Upper lobe of left lung (tissue), 6 donors: ENCODE results near the gene PRM1. TPM values are rescaled to one million over a fixed set of nuclear protein-coding genes. Genes with fewer than 3 reads are reported as not detected.
A peak's percentile ranks its signal among the peaks of the same experiment; 100 is the strongest.

ENCODE experiments used
- ATAC-seq, 2 donors: fragments of 200-7000 bp; cut with Tn5 transposase; one replicate each; pipeline ENCODE4 v1.9.1; 2022; ENCODE audit warnings: mild to moderate bottlenecking in 2 of 2, moderate library complexity in 2 of 2; ENCODE audit not compliant: low FRiP score in 2 of 2
- DNase-seq, 2 donors: peaks; one replicate each; pipeline ENCODE4 v3.0.0-alpha.2; 2019 to 2020
- H3K27ac ChIP-seq, 4 donors: fragments of 200-600 bp; sonication (generic); one replicate each; pipeline ENCODE4 v1.5.1; 2016 to 2019
- H3K27me3 ChIP-seq, 4 donors: fragments of 200-600 bp; sonication (generic); one replicate each; pipeline ENCODE4 v1.5.1; 2017 to 2019
- H3K36me3 ChIP-seq, 4 donors: fragments of 200-600 bp; sonication (generic); one replicate each; pipeline ENCODE4 v1.5.1; 2016 to 2019
- H3K4me1 ChIP-seq, 4 donors: fragments of 200-600 bp; sonication (generic); one replicate each; pipeline ENCODE4 v1.5.1; 2018 to 2019
- H3K4me3 ChIP-seq, 4 donors: fragments of 200-600 bp; sonication (generic); one replicate each; pipeline ENCODE4 v1.5.1; 2017 to 2019; ENCODE audit warnings: mild to moderate bottlenecking in 2 of 4, moderate library complexity in 1 of 4
- H3K9me3 ChIP-seq, 4 donors: fragments of 200-600 bp; sonication (generic); one replicate each; pipeline ENCODE4 v1.5.1; 2018 to 2019
- CTCF ChIP-seq, 6 experiments: fragments of 450-650 bp in 4 of 6; fragments of 200-600 bp in 2 of 6; sonication (generic) in 2 of 6; IDR thresholded peaks; one replicate each; pipeline ENCODE4 v1.5.1; 2016 to 2019; ENCODE audit warnings: antibody characterized with exemption in 6 of 6
- EP300 ChIP-seq, 4 donors: sonication (generic); formaldehyde crosslinking; IDR thresholded peaks; one replicate each; pipeline ENCODE4 v1.5.1; 2017; ENCODE audit warnings: antibody characterized with exemption in 4 of 4, control low read depth in 2 of 4
- POLR2A ChIP-seq, 4 donors: fragments of 450-650 bp; IDR thresholded peaks; one replicate each; pipeline ENCODE4 v1.5.1; 2016 to 2017; ENCODE audit warnings: antibody characterized with exemption in 4 of 4, mild to moderate bottlenecking in 2 of 4
- POLR2AphosphoS5 ChIP-seq, 2 donors: sonication (generic); formaldehyde crosslinking; IDR thresholded peaks; one replicate each; pipeline ENCODE4 v1.5.1; 2017; ENCODE audit warnings: antibody characterized with exemption in 2 of 2
- WGBS, 2 donors: methylation state at CpG; one replicate each; pipeline ENCODE4 v1.1.5; 2017 to 2018; 5-methylcytosine and 5-hydroxymethylcytosine counted together
- total RNA-seq, 6 donors: library from RNA; depleted of rRNA in 4 of 6; stranded (reverse); fragments of >200 nt in 4 of 6; gene quantifications; one replicate each; pipeline versions ENCODE4 v1.1.0 to v1.2.1, GENCODE V29; 2016 to 2021
- donor health status: DM: no; HTN: no; CAD: no; lungs with moderate emphysema.
- donor health status: DM: no; HTN: yes; CAD: no; lungs with severe emphysema.

Gene PRM1
- total RNA-seq, 6 donors from 2014 or later = not detected

GRCh38 chr16:11313493-11314308 is 32.6 kb upstream of the PRM1 start:
- Histone ChIP-seq H3K4me1 (peaks cover 32 to 43% (median 35%) of the 10 kb centered on the region in 4 donors), H3K36me3 (no peaks in the 10 kb centered on the region), H3K4me3 (no peak overlapping the region), H3K27ac (no peak overlapping the region), H3K9me3 (no peaks in the 10 kb centered on the region), H3K27me3 (no peaks in the 10 kb centered on the region)
- TF ChIP-seq POLR2AphosphoS5 (IDR thresholded peaks at IDR 0.05) = no peak
- no peak for TF ChIP-seq POLR2A (IDR thresholded peaks at IDR 0.05)
- no peak for TF ChIP-seq CTCF (IDR thresholded peaks at IDR 0.05)
- TF ChIP-seq EP300 (IDR thresholded peaks at IDR 0.05) = no peak
- 92 to 94% methylated on average over 7 to 9 of the region's 9 CpGs for WGBS, 2 donors
- ATAC-seq = no peak
- no peak for DNase-seq

GRCh38 chr16:11312718-11313492 is 31.8 kb upstream of the PRM1 start:
- peak in 1 of 2 donors; percentile 32 for ATAC-seq
- Histone ChIP-seq H3K4me1 (peaks cover 40 to 51% (median 42%) of the 10 kb centered on the region in 4 donors), H3K4me3 (no peak overlapping the region), H3K27me3 (no peaks in the 10 kb centered on the region), H3K9me3 (no peaks in the 10 kb centered on the region), H3K36me3 (no peaks in the 10 kb centered on the region), H3K27ac (peak overlapping the region in 2 of 4 donors; percentile 12 to 38)
- WGBS, 2 donors = 64 to 69% methylated on average over 8 of the region's 8 CpGs
- peak in 1 of 2 donors; percentile 59 for DNase-seq
- TF ChIP-seq POLR2AphosphoS5 (IDR thresholded peaks at IDR 0.05) (no peak), POLR2A (IDR thresholded peaks at IDR 0.05) (no peak), CTCF (IDR thresholded peaks at IDR 0.05) (no peak), EP300 (IDR thresholded peaks at IDR 0.05) (no peak)

GRCh38 chr16:11310997-11311561 is 29.9 kb upstream of the PRM1 start:
- H3K36me3 ChIP-seq = no peaks in the 10 kb centered on the region
- TF ChIP-seq EP300 (IDR thresholded peaks at IDR 0.05) = no peak
- TF ChIP-seq POLR2A (IDR thresholded peaks at IDR 0.05) = no peak
- no peak for TF ChIP-seq POLR2AphosphoS5 (IDR thresholded peaks at IDR 0.05)
- TF ChIP-seq CTCF (IDR thresholded peaks at IDR 0.05) = no peak
- DNase-seq (no peak), ATAC-seq (no peak)
- no peak overlapping the region for H3K4me3 ChIP-seq
- WGBS, 2 donors = 54 to 58% methylated on average over 10 of the region's 10 CpGs
- H3K27me3 ChIP-seq = no peaks in the 10 kb centered on the region
- H3K9me3 ChIP-seq = no peaks in the 10 kb centered on the region
- peaks cover 45 to 67% (median 46%) of the 10 kb centered on the region in 4 donors for H3K4me1 ChIP-seq
- H3K27ac ChIP-seq = peak overlapping the region in 3 of 4 donors; percentile 1 to 66 (median 53)

GRCh38 chr16:11310634-11310977 is 29.5 kb upstream of the PRM1 start:
- DNase-seq (no peak), ATAC-seq (no peak)
- Histone ChIP-seq H3K27me3 (no peaks in the 10 kb centered on the region), H3K4me1 (peaks cover 42 to 64% (median 46%) of the 10 kb centered on the region in 4 donors), H3K36me3 (no peaks in the 10 kb centered on the region), H3K9me3 (no peaks in the 10 kb centered on the region), H3K4me3 (no peak overlapping the region), H3K27ac (peak overlapping the region in 3 of 4 donors; percentile 1 to 66 (median 53))
- TF ChIP-seq POLR2A (IDR thresholded peaks at IDR 0.05) = no peak
- no peak for TF ChIP-seq EP300 (IDR thresholded peaks at IDR 0.05)
- no peak for TF ChIP-seq POLR2AphosphoS5 (IDR thresholded peaks at IDR 0.05)
- TF ChIP-seq CTCF (IDR thresholded peaks at IDR 0.05) = no peak
- WGBS, 2 donors = 82 to 93% methylated on average over 3 of the region's 3 CpGs
